Coronary artery (tissue), 2 donors: ENCODE results near the gene PLCB2.

Source experiments
- DNase-seq: peaks from one replicate; pipeline ENCODE4 v3.0.0-alpha.2; 2017; ENCODE audit warnings: low spot score
- H3K27ac ChIP-seq, 2 donors: fragments of 200-600 bp; sonication (generic); one replicate each; pipeline ENCODE4 v1.5.1; 2016 to 2019
- H3K4me3 ChIP-seq: fragments of 200-600 bp; sonication (generic); 2 replicates; pipeline ENCODE4 v1.5.1; 2016; ENCODE audit warnings: mild to moderate bottlenecking, moderate library complexity
- TF ChIP-seq, protein P1 (sequence below): fragments of 200-600 bp; sonication (generic); IDR thresholded peaks from one replicate; pipeline ENCODE4 v1.5.1; 2019; ENCODE audit warnings: antibody characterized with exemption

The PLCB2 gene

DNA sequence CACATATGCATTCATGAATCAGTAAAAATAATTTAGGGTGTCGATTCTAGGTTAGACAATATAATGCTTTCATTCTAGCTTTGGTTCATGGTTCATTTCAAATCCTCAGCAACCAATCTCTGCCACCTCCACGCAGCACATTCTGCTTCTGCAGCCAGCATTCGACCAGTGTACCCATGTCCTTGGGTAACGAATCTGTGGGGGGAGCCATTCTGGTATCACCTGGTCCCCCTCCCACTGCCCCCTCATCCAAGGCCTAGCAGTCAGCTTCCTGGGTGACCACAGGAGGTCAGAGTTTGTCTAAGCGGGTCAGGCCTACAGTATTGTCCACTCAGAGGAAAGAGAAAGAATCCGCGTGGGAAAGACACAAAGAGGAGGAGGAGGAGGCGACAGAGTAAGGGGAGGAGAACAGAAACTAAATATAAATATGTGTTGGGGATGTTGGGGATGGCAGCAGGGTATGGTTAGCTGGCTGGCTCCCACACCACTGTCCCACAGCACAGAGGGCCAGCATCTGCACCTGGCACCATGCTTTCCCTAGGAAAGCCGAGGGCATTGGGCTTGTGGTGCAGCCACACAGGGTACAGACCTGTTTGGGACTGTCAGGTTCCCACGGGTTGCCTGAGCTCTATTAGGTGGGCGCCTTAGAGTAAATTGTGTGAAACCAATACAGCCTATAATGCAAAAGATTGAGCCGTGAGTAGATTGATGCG is 56.8 kb downstream of the PLCB2 start:
- TF ChIP-seq, protein P1, sequence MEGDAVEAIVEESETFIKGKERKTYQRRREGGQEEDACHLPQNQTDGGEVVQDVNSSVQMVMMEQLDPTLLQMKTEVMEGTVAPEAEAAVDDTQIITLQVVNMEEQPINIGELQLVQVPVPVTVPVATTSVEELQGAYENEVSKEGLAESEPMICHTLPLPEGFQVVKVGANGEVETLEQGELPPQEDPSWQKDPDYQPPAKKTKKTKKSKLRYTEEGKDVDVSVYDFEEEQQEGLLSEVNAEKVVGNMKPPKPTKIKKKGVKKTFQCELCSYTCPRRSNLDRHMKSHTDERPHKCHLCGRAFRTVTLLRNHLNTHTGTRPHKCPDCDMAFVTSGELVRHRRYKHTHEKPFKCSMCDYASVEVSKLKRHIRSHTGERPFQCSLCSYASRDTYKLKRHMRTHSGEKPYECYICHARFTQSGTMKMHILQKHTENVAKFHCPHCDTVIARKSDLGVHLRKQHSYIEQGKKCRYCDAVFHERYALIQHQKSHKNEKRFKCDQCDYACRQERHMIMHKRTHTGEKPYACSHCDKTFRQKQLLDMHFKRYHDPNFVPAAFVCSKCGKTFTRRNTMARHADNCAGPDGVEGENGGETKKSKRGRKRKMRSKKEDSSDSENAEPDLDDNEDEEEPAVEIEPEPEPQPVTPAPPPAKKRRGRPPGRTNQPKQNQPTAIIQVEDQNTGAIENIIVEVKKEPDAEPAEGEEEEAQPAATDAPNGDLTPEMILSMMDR: no peak
- DNase-seq: no peak
- no peak overlapping the region for H3K27ac ChIP-seq
- H3K4me3 ChIP-seq: no peak overlapping the region

DNA sequence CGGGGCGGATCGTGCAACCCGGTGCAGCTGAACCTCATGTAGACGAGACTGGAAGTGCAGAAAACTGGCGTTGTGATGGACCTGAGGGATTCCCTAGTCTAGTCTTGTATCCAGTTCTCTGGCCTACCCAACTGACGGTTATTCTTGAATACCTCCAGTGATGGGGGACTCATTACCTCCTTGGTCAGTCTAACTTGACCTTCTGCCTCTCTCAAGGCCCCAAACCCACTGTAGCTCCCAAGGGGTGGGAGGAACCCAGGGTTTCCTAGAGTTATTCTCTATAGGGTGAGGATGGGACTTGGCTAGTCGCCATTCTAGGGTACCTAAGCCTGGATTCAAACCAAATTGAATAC is 57.5 kb downstream of the PLCB2 start:
- no peak overlapping the region for H3K4me3 ChIP-seq
- H3K27ac ChIP-seq: no peak overlapping the region
- TF ChIP-seq, protein P1: no peak
- no peak for DNase-seq

DNA sequence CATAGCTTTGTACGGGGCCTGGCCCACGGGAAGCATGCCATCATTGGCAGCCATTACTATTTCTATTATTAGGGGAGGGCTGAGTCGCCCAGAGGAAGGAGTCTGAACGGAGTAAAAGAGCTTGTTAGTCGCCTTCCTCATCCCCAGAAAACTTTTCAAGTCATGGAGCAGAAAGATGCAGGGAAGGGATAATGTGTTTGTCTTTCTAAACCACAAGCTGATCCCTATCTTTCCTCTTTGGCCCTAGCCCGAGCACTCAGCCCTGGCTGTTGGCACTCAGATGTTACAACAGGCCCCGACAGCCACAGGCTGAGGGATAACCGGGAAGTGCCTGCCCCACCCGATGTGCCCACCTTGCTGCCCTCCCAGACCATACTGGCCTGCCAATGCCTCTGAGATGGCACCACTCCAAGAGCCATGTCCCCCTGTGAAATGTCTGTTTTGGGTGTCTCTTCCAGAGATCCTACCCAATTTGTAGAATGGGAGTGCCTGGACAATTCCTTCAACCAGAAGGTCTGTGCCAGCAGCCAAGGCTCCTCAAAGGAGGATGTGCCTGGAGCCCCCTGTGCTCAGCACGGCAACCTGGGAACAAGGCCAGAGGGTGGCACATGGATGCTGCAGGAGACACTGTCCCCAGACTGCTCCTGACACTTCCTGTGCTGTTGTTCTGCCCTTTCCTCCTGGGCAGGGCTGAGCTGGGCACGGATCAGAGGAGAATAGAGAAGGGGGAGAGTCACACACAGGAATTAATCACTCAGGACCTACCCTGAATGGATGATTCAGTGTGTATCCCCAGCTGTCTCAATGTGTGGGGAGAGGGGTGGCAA is 58.0 kb downstream of the PLCB2 start:
- no peak for DNase-seq
- TF ChIP-seq, protein P1: no peak
- H3K4me3 ChIP-seq: no peak overlapping the region
- no peak overlapping the region for H3K27ac ChIP-seq

DNA sequence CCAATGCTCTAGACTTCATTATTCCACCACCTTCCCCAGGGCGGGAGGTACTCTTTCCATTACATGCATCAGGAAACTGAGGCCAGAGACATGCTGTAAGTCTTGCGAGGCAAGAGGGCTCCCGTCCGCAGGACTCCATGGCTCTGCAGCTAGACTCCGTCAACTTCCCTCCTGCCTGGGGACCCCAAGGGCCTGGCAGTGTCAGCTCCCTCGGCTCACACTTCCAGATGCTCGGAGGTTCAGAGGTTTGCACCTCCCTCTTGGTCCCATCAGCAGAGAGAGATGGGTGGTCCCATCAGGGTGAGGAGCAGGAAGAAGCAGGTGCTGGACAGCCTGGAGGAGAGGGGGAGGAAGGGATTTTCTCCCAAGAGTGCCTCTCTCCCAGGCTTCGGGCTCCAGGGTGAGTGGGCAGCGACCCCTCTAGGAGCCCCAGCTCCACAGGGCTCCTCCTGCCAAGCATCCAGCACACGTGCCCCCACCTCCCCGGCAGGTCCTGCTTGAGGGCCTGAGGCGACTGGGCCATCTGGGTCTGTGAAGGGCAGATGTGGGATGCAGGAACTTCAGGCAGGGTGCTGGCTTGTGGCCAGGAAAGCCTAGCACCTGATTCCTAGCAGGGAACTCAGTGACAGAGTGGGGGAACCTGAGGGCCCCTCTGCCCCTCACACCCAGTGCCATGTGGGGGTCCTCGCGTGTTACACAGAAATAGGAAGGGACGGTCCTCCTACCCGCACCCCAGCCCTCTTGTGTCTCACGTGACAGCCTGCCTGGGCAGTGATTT is 59.5 kb downstream of the PLCB2 start:
- H3K27ac ChIP-seq: no peak overlapping the region
- TF ChIP-seq, protein P1: no peak
- DNase-seq: no peak
- no peak overlapping the region for H3K4me3 ChIP-seq

DNA sequence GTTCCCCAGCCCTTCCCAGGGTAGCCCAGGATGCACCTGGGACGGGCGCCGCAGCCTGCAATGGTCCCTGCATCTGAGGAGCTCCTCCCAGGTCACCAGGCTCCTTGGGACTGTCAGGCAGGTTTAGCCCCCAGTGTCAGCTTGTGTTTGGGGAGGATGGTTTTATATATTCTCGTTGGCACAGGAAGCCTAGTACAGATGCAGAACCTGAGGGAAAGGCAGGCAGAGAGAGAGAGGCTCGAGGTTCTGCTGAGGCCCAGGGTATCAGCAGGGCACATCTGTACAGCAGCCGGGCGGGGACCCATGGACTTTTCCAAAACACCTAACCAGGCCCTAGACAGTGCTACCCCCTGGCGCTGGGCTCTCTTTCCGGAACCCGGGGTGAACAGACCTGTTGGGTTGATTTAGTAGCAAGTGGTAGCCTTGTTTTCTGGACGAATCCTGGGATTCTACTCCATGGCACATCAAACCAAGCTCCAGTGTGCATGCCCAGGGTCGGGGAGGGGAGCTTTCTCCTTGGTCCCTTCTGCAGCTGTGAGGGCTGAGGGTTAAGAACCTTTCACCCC is 60.2 kb downstream of the PLCB2 start:
- TF ChIP-seq, protein P1: no peak
- no peak for DNase-seq

DNA sequence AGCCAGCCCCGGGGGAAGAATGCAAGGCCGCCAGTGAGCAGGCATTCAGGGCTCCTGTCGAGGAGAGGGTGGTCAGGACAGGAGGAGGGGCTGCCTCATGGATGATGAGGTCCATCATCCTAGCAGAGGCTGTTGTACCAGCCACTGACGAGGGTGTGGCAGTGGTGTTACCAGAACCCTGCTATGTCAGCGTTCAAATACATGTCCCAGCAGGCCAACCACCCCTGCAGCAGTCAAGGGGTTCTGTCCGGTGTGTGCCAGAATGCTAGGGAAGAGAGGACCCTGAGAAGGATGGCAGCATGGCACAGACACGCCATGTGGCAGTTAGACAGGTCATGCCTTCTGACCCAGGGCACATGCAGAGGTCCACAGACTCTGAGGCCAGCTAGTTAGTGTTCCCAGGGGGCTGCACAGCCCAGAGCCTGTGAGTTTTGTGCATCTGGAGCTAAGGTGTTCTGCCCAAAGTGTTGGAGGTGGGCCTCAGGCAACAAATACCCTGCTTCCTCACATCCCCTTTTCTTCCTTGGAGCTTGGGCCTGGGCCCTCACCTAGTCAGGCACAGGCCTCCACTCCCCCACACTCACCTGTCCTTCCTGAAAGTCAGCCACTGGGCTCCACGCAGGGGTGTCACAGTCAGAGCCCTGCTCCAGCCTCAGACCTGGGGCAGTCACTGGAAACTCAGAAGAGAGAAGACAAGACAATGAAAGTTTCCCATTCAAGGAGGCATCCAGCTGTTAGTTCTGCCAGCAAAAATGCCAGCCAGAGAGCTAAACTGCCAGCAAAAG is 61.0 kb downstream of the PLCB2 start:
- no peak for DNase-seq
- TF ChIP-seq, protein P1: no peak
- Histone ChIP-seq H3K27ac (no peak overlapping the region), H3K4me3 (no peak overlapping the region)

More for the DNA sequence above, 60.2 kb downstream of the PLCB2 start:
- H3K4me3 ChIP-seq: no peak overlapping the region
- H3K27ac ChIP-seq: no peak overlapping the region
